Measurements from ENCODE around the gene LRMDA.

Gene LRMDA

GRCh38 chr10:76282061-76283025, 850.9 kb downstream of the LRMDA start:
- TF ChIP-seq EGR1 (IDR thresholded peaks at IDR 0.05) (no peak), CEBPB (IDR thresholded peaks at IDR 0.05) (no peak), MAX (IDR thresholded peaks at IDR 0.05) (no peak), EP300 (IDR thresholded peaks at IDR 0.05; ENCODE audit: borderline replicate concordance) (no peak), TEAD4 (IDR thresholded peaks at IDR 0.05) (no peak), USF1 (IDR thresholded peaks at IDR 0.05) (no peak), RAD21 (IDR thresholded peaks at IDR 0.05; ENCODE audit: low read depth) (no peak), TCF12 (IDR thresholded peaks at IDR 0.05; ENCODE audit: low read depth) (no peak), YY1 (IDR thresholded peaks at IDR 0.05; ENCODE audit: low read depth) (no peak), TAF1 (IDR thresholded peaks at IDR 0.05; ENCODE audit: low read depth) (no peak), FOXM1 (IDR thresholded peaks at IDR 0.05; ENCODE audit: borderline replicate concordance, low read depth) (no peak), ZBTB7A (IDR thresholded peaks at IDR 0.05; ENCODE audit: low read depth) (no peak)

GRCh38 chr10:76284351-76284750, 852.9 kb downstream of the LRMDA start:
- TF ChIP-seq CREB1 (IDR thresholded peaks at IDR 0.05; ENCODE audit: low read depth) (no peak), NFIC (IDR thresholded peaks at IDR 0.05) (no peak), MAX (IDR thresholded peaks at IDR 0.05) (no peak), TCF12 (IDR thresholded peaks at IDR 0.05; ENCODE audit: low read depth) (no peak), USF1 (IDR thresholded peaks at IDR 0.05) (no peak), RAD21 (IDR thresholded peaks at IDR 0.05; ENCODE audit: low read depth) (no peak), EP300 (IDR thresholded peaks at IDR 0.05; ENCODE audit: borderline replicate concordance) (no peak), TEAD4 (IDR thresholded peaks at IDR 0.05) (no peak), CEBPB (IDR thresholded peaks at IDR 0.05) (no peak), REST (IDR thresholded peaks at IDR 0.05; ENCODE audit: low read depth) (no peak), TAF1 (IDR thresholded peaks at IDR 0.05; ENCODE audit: low read depth) (no peak), YY1 (IDR thresholded peaks at IDR 0.05; ENCODE audit: low read depth) (no peak), ZBTB7A (IDR thresholded peaks at IDR 0.05; ENCODE audit: low read depth) (no peak), FOXM1 (IDR thresholded peaks at IDR 0.05; ENCODE audit: borderline replicate concordance, low read depth) (no peak), EGR1 (IDR thresholded peaks at IDR 0.05) (no peak)

GRCh38 chr10:76285012-76285411, 853.6 kb downstream of the LRMDA start:
- TF ChIP-seq NFIC (IDR thresholded peaks at IDR 0.05) (no peak), USF1 (IDR thresholded peaks at IDR 0.05) (no peak), YY1 (IDR thresholded peaks at IDR 0.05; ENCODE audit: low read depth) (no peak), RAD21 (IDR thresholded peaks at IDR 0.05; ENCODE audit: low read depth) (no peak), ZBTB7A (IDR thresholded peaks at IDR 0.05; ENCODE audit: low read depth) (no peak), TCF12 (IDR thresholded peaks at IDR 0.05; ENCODE audit: low read depth) (no peak), FOXM1 (IDR thresholded peaks at IDR 0.05; ENCODE audit: borderline replicate concordance, low read depth) (no peak), EP300 (IDR thresholded peaks at IDR 0.05; ENCODE audit: borderline replicate concordance) (no peak), CEBPB (IDR thresholded peaks at IDR 0.05) (no peak), CREB1 (IDR thresholded peaks at IDR 0.05; ENCODE audit: low read depth) (no peak)

- TF ChIP-seq USF1 (IDR thresholded peaks at IDR 0.05), result no peak
- no peak for TF ChIP-seq TEAD4 (IDR thresholded peaks at IDR 0.05)
- no peak for TF ChIP-seq FOXM1 (IDR thresholded peaks at IDR 0.05; ENCODE audit: borderline replicate concordance, low read depth)
- TF ChIP-seq CREB1 (IDR thresholded peaks at IDR 0.05; ENCODE audit: low read depth), result no peak
- TF ChIP-seq CEBPB (IDR thresholded peaks at IDR 0.05), result no peak
These were observed 854.1 kb downstream of the LRMDA start for GRCh38 chr10:76285515-76285914.

- TF ChIP-seq YY1 (IDR thresholded peaks at IDR 0.05; ENCODE audit: low read depth) (no peak), FOXM1 (IDR thresholded peaks at IDR 0.05; ENCODE audit: borderline replicate concordance, low read depth) (no peak), CEBPB (IDR thresholded peaks at IDR 0.05) (no peak), MAX (IDR thresholded peaks at IDR 0.05) (no peak), REST (IDR thresholded peaks at IDR 0.05; ENCODE audit: low read depth) (no peak), RAD21 (IDR thresholded peaks at IDR 0.05; ENCODE audit: low read depth) (no peak), EGR1 (IDR thresholded peaks at IDR 0.05) (no peak), NFIC (IDR thresholded peaks at IDR 0.05) (no peak), EP300 (IDR thresholded peaks at IDR 0.05; ENCODE audit: borderline replicate concordance) (no peak), CREB1 (IDR thresholded peaks at IDR 0.05; ENCODE audit: low read depth) (no peak), ZBTB7A (IDR thresholded peaks at IDR 0.05; ENCODE audit: low read depth) (no peak), TAF1 (IDR thresholded peaks at IDR 0.05; ENCODE audit: low read depth) (no peak), TEAD4 (IDR thresholded peaks at IDR 0.05) (no peak), USF1 (IDR thresholded peaks at IDR 0.05) (no peak)
These were observed 855.1 kb downstream of the LRMDA start for GRCh38 chr10:76286536-76286935.

All from Ishikawa (cell line).